ENCODE data around the gene FASTKD3.

Gene FASTKD3

GRCh38 chr5:7902666-7903625 is 34.1 kb upstream of the FASTKD3 start:
- no peak overlapping the region for H2AFZ ChIP-seq (ENCODE audit: low read depth, low read length)
- no peaks in the 10 kb centered on the region for H4K20me1 ChIP-seq (ENCODE audit: insufficient read depth, low read length)
- peaks cover 62% of the 10 kb centered on the region for H3K36me3 ChIP-seq (replicated peaks; ENCODE audit: low read depth, low read length)
- no peaks in the 10 kb centered on the region for H3K9me3 ChIP-seq (ENCODE audit: insufficient read depth, low read length)
- peaks cover 12% of the 10 kb centered on the region for H3K4me1 ChIP-seq (ENCODE audit: low read length)
- TF ChIP-seq, protein P1, sequence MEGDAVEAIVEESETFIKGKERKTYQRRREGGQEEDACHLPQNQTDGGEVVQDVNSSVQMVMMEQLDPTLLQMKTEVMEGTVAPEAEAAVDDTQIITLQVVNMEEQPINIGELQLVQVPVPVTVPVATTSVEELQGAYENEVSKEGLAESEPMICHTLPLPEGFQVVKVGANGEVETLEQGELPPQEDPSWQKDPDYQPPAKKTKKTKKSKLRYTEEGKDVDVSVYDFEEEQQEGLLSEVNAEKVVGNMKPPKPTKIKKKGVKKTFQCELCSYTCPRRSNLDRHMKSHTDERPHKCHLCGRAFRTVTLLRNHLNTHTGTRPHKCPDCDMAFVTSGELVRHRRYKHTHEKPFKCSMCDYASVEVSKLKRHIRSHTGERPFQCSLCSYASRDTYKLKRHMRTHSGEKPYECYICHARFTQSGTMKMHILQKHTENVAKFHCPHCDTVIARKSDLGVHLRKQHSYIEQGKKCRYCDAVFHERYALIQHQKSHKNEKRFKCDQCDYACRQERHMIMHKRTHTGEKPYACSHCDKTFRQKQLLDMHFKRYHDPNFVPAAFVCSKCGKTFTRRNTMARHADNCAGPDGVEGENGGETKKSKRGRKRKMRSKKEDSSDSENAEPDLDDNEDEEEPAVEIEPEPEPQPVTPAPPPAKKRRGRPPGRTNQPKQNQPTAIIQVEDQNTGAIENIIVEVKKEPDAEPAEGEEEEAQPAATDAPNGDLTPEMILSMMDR (IDR thresholded peaks at IDR 0.05; ENCODE audit: low read depth, low read length), result no peak
- no peak for TF ChIP-seq EZH2phosphoT487 (IDR thresholded peaks at IDR 0.05; ENCODE audit: low read depth)
- no peaks in the 10 kb centered on the region for H3K27me3 ChIP-seq (ENCODE audit: low read depth, low read length)
- no peaks in the 10 kb centered on the region for H3K79me2 ChIP-seq (ENCODE audit: low read length)
- H3K4me2 ChIP-seq (ENCODE audit: low read length), result no peak overlapping the region
- H3K4me3 ChIP-seq (ENCODE audit: low read length), result no peak overlapping the region
- H3K9ac ChIP-seq (ENCODE audit: low read length), result no peak overlapping the region
- no peak overlapping the region for H3K27ac ChIP-seq (ENCODE audit: low read length)

- Histone ChIP-seq H3K9me3 (ENCODE audit: insufficient read depth, low read length) (no peaks in the 10 kb centered on the region), H3K36me3 (replicated peaks; ENCODE audit: low read depth, low read length) (peaks cover 60% of the 10 kb centered on the region), H2AFZ (ENCODE audit: low read depth, low read length) (no peak overlapping the region), H3K4me2 (ENCODE audit: low read length) (no peak overlapping the region), H3K4me3 (ENCODE audit: low read length) (no peak overlapping the region), H3K4me1 (ENCODE audit: low read length) (peaks cover 12% of the 10 kb centered on the region), H4K20me1 (ENCODE audit: insufficient read depth, low read length) (no peaks in the 10 kb centered on the region), H3K27me3 (ENCODE audit: low read depth, low read length) (no peaks in the 10 kb centered on the region), H3K27ac (ENCODE audit: low read length) (no peak overlapping the region), H3K9ac (ENCODE audit: low read length) (no peak overlapping the region), H3K79me2 (ENCODE audit: low read length) (no peaks in the 10 kb centered on the region)
- no peak for TF ChIP-seq EZH2phosphoT487 (IDR thresholded peaks at IDR 0.05; ENCODE audit: low read depth)
- TF ChIP-seq, protein P1 (IDR thresholded peaks at IDR 0.05; ENCODE audit: low read depth, low read length), result no peak
These were observed 33.4 kb upstream of the FASTKD3 start for GRCh38 chr5:7902201-7902600.

DNA sequence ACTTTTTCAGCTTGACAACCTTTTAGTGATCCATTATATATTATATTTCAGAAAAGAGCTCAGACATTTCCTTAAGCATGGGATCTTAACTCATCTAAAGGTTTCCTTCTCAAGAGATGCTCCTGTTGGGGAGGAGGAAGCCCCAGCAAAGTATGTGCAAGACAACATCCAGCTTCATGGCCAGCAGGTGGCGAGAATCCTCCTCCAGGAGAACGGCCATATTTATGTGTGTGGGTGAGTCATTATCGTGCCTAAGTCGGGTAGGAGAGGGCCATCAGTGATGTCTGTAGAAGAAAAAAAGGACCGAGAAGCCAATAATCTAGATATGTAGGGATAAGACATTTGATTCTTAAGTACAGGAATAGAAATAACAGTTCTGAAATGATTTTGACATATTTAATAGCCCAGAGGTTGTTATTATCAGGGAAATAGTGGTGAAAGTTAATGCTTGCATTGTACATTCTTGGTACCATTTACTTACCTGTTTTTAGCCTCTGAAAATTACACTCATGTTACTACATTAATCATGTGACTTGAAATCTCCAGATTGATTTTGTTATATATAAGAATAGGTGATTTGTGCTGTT is 28.3 kb upstream of the FASTKD3 start:
- Histone ChIP-seq H3K27me3 (ENCODE audit: low read depth, low read length) (no peaks in the 10 kb centered on the region), H3K4me3 (ENCODE audit: low read length) (no peak overlapping the region), H3K4me2 (ENCODE audit: low read length) (no peak overlapping the region), H3K79me2 (ENCODE audit: low read length) (no peaks in the 10 kb centered on the region), H3K9ac (ENCODE audit: low read length) (no peak overlapping the region), H4K20me1 (ENCODE audit: insufficient read depth, low read length) (no peaks in the 10 kb centered on the region), H3K27ac (ENCODE audit: low read length) (no peak overlapping the region), H3K9me3 (ENCODE audit: insufficient read depth, low read length) (no peaks in the 10 kb centered on the region), H3K36me3 (replicated peaks; ENCODE audit: low read depth, low read length) (peaks cover 73% of the 10 kb centered on the region), H3K4me1 (ENCODE audit: low read length) (peaks cover 27% of the 10 kb centered on the region), H2AFZ (ENCODE audit: low read depth, low read length) (no peak overlapping the region)
- TF ChIP-seq, protein P1 (IDR thresholded peaks at IDR 0.05; ENCODE audit: low read depth, low read length), result peak; percentile 16; the same call in 1 of the 2 replicates
- TF ChIP-seq EZH2phosphoT487 (IDR thresholded peaks at IDR 0.05; ENCODE audit: low read depth), result no peak

DNA sequence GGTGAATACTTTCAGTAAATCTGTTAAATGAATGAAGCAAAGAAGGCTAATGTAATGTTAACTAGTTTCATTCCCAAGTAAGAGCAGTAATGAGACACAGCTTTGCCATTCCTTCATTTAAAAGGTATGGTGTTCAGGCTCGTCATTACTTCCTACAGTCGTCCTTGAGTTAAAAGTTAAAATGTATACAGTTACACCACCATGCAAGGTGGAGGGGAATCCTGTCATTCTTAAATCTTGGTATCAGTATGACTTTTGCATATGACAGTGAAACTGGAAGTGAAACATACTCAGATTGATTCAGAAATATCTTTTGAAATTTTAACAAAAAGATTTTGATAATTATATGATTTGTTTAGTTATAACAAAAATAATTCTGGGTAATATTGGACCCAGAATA is 26.0 kb upstream of the FASTKD3 start:
- Histone ChIP-seq H3K27me3 (ENCODE audit: low read depth, low read length) (no peaks in the 10 kb centered on the region), H3K79me2 (ENCODE audit: low read length) (no peaks in the 10 kb centered on the region), H3K9me3 (ENCODE audit: insufficient read depth, low read length) (no peaks in the 10 kb centered on the region), H3K27ac (ENCODE audit: low read length) (peak overlapping the region; percentile 86), H3K4me2 (ENCODE audit: low read length) (peak overlapping the region; percentile 77), H2AFZ (ENCODE audit: low read depth, low read length) (no peak overlapping the region), H3K36me3 (replicated peaks; ENCODE audit: low read depth, low read length) (peaks cover 77% of the 10 kb centered on the region), H3K9ac (ENCODE audit: low read length) (peak overlapping the region; percentile 31; the same call in 1 of the 2 replicates), H3K4me1 (ENCODE audit: low read length) (peaks cover 27% of the 10 kb centered on the region), H3K4me3 (ENCODE audit: low read length) (peak overlapping the region; percentile 50), H4K20me1 (ENCODE audit: insufficient read depth, low read length) (no peaks in the 10 kb centered on the region)
- TF ChIP-seq, protein P1 (IDR thresholded peaks at IDR 0.05; ENCODE audit: low read depth, low read length), result no peak
- no peak for TF ChIP-seq EZH2phosphoT487 (IDR thresholded peaks at IDR 0.05; ENCODE audit: low read depth)
